SK-N-SH treated with all-trans-retinoic acid at 6 μM for 48 hours (cell line): ENCODE data around the gene SFMBT1.

Experiments
- RARB ChIP-seq: fragments of 250-450 bp; sonication (Bioruptor Pico); IDR thresholded peaks from 2 replicates; pipeline ENCODE4 v1.8.0; 2021; ENCODE audit warnings: mild to moderate bottlenecking, moderate library complexity
- SNAI2 ChIP-seq: fragments of 250-450 bp; sonication (Bioruptor Pico); IDR thresholded peaks from 2 replicates; pipeline ENCODE4 v1.5.0; 2020; ENCODE audit warnings: mild to moderate bottlenecking, moderate library complexity
- ZFP30 ChIP-seq: fragments of 450-650 bp; formaldehyde crosslinking; IDR thresholded peaks from 2 replicates; pipeline ENCODE4 v1.5.0; 2022; ENCODE audit warnings: mild to moderate bottlenecking, moderate library complexity

GRCh38 chr3:52925405-52926313 lies 120.2 kb downstream of the SFMBT1 start:
- TF ChIP-seq SNAI2 (CRISPR knock-in tag) (no peak), RARB (CRISPR knock-in tag) (no peak), ZFP30 (no peak)
